CD14-positive monocyte (primary cell): ENCODE results near the gene CSMD2. TPM values are rescaled to one million over a fixed set of nuclear protein-coding genes. Genes with fewer than 3 reads are reported as not detected.

Experiments
- DNase-seq, 3 donors: peaks; one replicate each; pipeline ENCODE4 v3.0.0-alpha.2; 2011 to 2022
- H2AFZ ChIP-seq: 2 replicates; pipeline ENCODE4 v1.6.0; 2012; ENCODE audit warnings: mild to moderate bottlenecking, low read depth, low read length, inconsistent platforms; ENCODE audit not compliant: insufficient read depth, poor library complexity, severe bottlenecking
- H3K27ac ChIP-seq, 2 donors: 1 replicate in 1 of 2; 2 replicates in 1 of 2; pipeline ENCODE4 v1.5.1; 2012 to 2013; ENCODE audit warnings: low read length in 2 of 2, control low read depth in 1 of 2, inconsistent platforms in 1 of 2, low read depth in 1 of 2, mild to moderate bottlenecking in 1 of 2
- H3K27me3 ChIP-seq, 2 donors: one replicate each; pipeline versions ENCODE4 v1.6.0 to v1.6.1; 2011 to 2013; ENCODE audit warnings: low read length in 2 of 2; ENCODE audit not compliant: control insufficient read depth in 2 of 2, insufficient read depth in 2 of 2
- H3K36me3 ChIP-seq, 2 donors: replicated peaks in 1 of 2; 1 replicate in 1 of 2; 2 replicates in 1 of 2; pipeline versions ENCODE4 v1.5.1 to v1.6.1; 2012 to 2013; ENCODE audit warnings: low read length in 2 of 2, control low read depth in 1 of 2, inconsistent platforms in 1 of 2, mild to moderate bottlenecking in 1 of 2; ENCODE audit not compliant: insufficient read depth in 2 of 2, control insufficient read depth in 1 of 2
- H3K4me1 ChIP-seq, 2 donors: 1 replicate in 1 of 2; 2 replicates in 1 of 2; pipeline versions ENCODE4 v1.5.1 to v1.6.1; 2012 to 2013; ENCODE audit warnings: low read length in 2 of 2, control low read depth in 1 of 2, inconsistent platforms in 1 of 2, mild to moderate bottlenecking in 1 of 2, moderate library complexity in 1 of 2; ENCODE audit not compliant: insufficient read depth in 2 of 2, control insufficient read depth in 1 of 2
- H3K4me2 ChIP-seq: replicated peaks from 2 replicates; pipeline ENCODE3; 2012; ENCODE audit warnings: low read length, moderate library complexity, mild to moderate bottlenecking; ENCODE audit not compliant: poor library complexity, severe bottlenecking; ENCODE audit errors: extremely low read depth
- H3K4me3 ChIP-seq, 3 experiments: fragments of 200-600 bp in 1 of 3; sonication (generic) in 1 of 3; replicated peaks in 1 of 3; 1 replicate in 2 of 3; 2 replicates in 1 of 3; pipeline ENCODE4 v1.5.1; 2011 to 2013; ENCODE audit warnings: low read length in 3 of 3, mild to moderate bottlenecking in 3 of 3, control low read depth in 2 of 3, low read depth in 2 of 3, inconsistent platforms in 1 of 3, moderate library complexity in 1 of 3
- H3K79me2 ChIP-seq: 2 replicates; pipeline ENCODE4 v1.6.0; 2012; ENCODE audit warnings: mild to moderate bottlenecking, control low read depth, inconsistent platforms, low read length, moderate library complexity; ENCODE audit not compliant: insufficient read depth
- H3K9ac ChIP-seq: 2 replicates; pipeline ENCODE4 v1.6.0; 2017; ENCODE audit warnings: low read length, mild to moderate bottlenecking; ENCODE audit not compliant: insufficient read depth, poor library complexity, severe bottlenecking
- H3K9me3 ChIP-seq, 2 donors: replicated peaks in 1 of 2; 1 replicate in 1 of 2; 2 replicates in 1 of 2; pipeline versions ENCODE4 v1.5.1 to v1.6.1; 2012 to 2013; ENCODE audit warnings: low read length in 2 of 2, control low read depth in 1 of 2; ENCODE audit not compliant: control insufficient read depth in 1 of 2, insufficient read depth in 1 of 2
- H4K20me1 ChIP-seq: 2 replicates; pipeline ENCODE4 v1.6.0; 2012; ENCODE audit warnings: mild to moderate bottlenecking, low read length, control low read depth, moderate library complexity; ENCODE audit not compliant: insufficient read depth
- H3K27ac Mint-ChIP-seq, 7 donors: one replicate each; pipeline ENCODE4 v1.8.0; 2020; ENCODE audit warnings: mild to moderate bottlenecking in 7 of 7, mixed read lengths in 7 of 7, moderate library complexity in 6 of 7, inconsistent platforms in 2 of 7
- H3K27me3 Mint-ChIP-seq, 3 donors: one replicate each; pipeline ENCODE4 v1.8.0; 2021 to 2022; ENCODE audit warnings: low read depth in 3 of 3, mild to moderate bottlenecking in 3 of 3, mixed read lengths in 3 of 3, moderate library complexity in 3 of 3, inconsistent platforms in 1 of 3
- H3K36me3 Mint-ChIP-seq, 2 donors: one replicate each; pipeline ENCODE4 v1.8.0; 2020; ENCODE audit warnings: mixed read lengths in 2 of 2, inconsistent platforms in 1 of 2, mild to moderate bottlenecking in 1 of 2
- H3K4me1 Mint-ChIP-seq: one replicate; pipeline ENCODE4 v1.8.0; 2020; ENCODE audit warnings: mild to moderate bottlenecking, mixed read lengths
- H3K4me3 Mint-ChIP-seq, 2 donors: one replicate each; pipeline ENCODE4 v1.8.0; 2020; ENCODE audit warnings: mild to moderate bottlenecking in 2 of 2, mixed read lengths in 2 of 2, moderate library complexity in 1 of 2
- H3K9me3 Mint-ChIP-seq, 7 donors: one replicate each; pipeline ENCODE4 v1.8.0; 2020 to 2022; ENCODE audit warnings: mixed read lengths in 7 of 7, mild to moderate bottlenecking in 6 of 7, moderate library complexity in 6 of 7, inconsistent platforms in 2 of 7
- CTCF ChIP-seq: fragments of 200-600 bp; IDR thresholded peaks from one replicate; pipeline ENCODE4 v1.8.0; 2022; ENCODE audit warnings: antibody characterized with exemption, mild to moderate bottlenecking
- WGBS: methylation state at CpG from one replicate; pipeline ENCODE4 v1.1.5; 2013; ENCODE audit warnings: missing lambda C conversion rate; ENCODE audit not compliant: insufficient coverage; 5-methylcytosine and 5-hydroxymethylcytosine counted together
- intact Hi-C, 2 donors: fragments of 100-400 bp; cut with micrococcal nuclease; formaldehyde crosslinking; loops; one replicate each; pipeline versions ENCODE4 v1.15.0 to v1.15.1; 2023
- polyA plus RNA-seq, 3 donors: library from polyadenylated mRNA; depleted of rRNA in 1 of 3; unstranded in 2 of 3; stranded (reverse) in 1 of 3; fragments of 300-500 nt in 2 of 3; fragments of >200 nt in 1 of 3; fragmentation: Illumina TruSeq in 2 of 3; gene quantifications; 1 replicate in 2 of 3; 2 replicates in 1 of 3; pipeline ENCODE4 v1.2.3, GENCODE V29; 2012 to 2021

Gene CSMD2
- polyA plus RNA-seq, 3 donors, result 0.04 TPM; not detected in 2

GRCh38 chr1:33636209-33636608 lies 528.8 kb downstream of the CSMD2 start:
- H3K4me3 ChIP-seq, result no peak overlapping the region
- no peaks in the 10 kb centered on the region for H3K36me3 ChIP-seq
- H4K20me1 ChIP-seq, result no peaks in the 10 kb centered on the region
- Mint-ChIP-seq H3K9me3 (no peaks in the 10 kb centered on the region), H3K27me3 (peaks cover 5 to 18% (median 12%) of the 10 kb centered on the region in 3 donors), H3K36me3 (no peaks in the 10 kb centered on the region), H3K4me3 (no peak overlapping the region), H3K27ac (no peak overlapping the region), H3K4me1 (peaks cover 2% of the 10 kb centered on the region)
- 95% methylated on average over 10 of the region's 14 CpGs for WGBS
- intact Hi-C loops, result loop anchor here (5.0 to 10.0 kb wide), 2 partner anchors 1106 to 1109 kb away; no protein-coding TSS in a partner anchor
- H3K27ac ChIP-seq, result no peak overlapping the region
- no peak overlapping the region for H3K9ac ChIP-seq
- TF ChIP-seq CTCF, result no peak
- H2AFZ ChIP-seq, result no peak overlapping the region
- H3K79me2 ChIP-seq, result no peaks in the 10 kb centered on the region
- H3K4me1 ChIP-seq, result no peaks in the 10 kb centered on the region
- peaks cover 0 to 7% of the 10 kb centered on the region in 2 donors for H3K27me3 ChIP-seq
- no peaks in the 10 kb centered on the region for H3K9me3 ChIP-seq
- DNase-seq, result no peak
- no peak overlapping the region for H3K4me2 ChIP-seq

- Mint-ChIP-seq H3K4me1 (peaks cover 2% of the 10 kb centered on the region), H3K4me3 (no peak overlapping the region), H3K36me3 (no peaks in the 10 kb centered on the region), H3K27ac (no peak overlapping the region), H3K27me3 (peaks cover 5 to 18% (median 12%) of the 10 kb centered on the region in 3 donors), H3K9me3 (no peaks in the 10 kb centered on the region)
- Histone ChIP-seq H3K27ac (no peak overlapping the region), H3K36me3 (no peaks in the 10 kb centered on the region), H3K4me2 (no peak overlapping the region), H3K9ac (no peak overlapping the region), H4K20me1 (no peaks in the 10 kb centered on the region), H3K9me3 (no peaks in the 10 kb centered on the region), H3K27me3 (peaks cover 0 to 7% of the 10 kb centered on the region in 2 donors), H3K79me2 (no peaks in the 10 kb centered on the region), H3K4me1 (no peaks in the 10 kb centered on the region), H2AFZ (no peak overlapping the region), H3K4me3 (no peak overlapping the region)
- 84% methylated on average over 3 of the region's 7 CpGs for WGBS
- intact Hi-C loops, result loop anchor here (5.0 to 10.0 kb wide), 2 partner anchors 1107 to 1109 kb away; no protein-coding TSS in a partner anchor
- no peak for TF ChIP-seq CTCF
- no peak for DNase-seq
Observed at GRCh38 chr1:33635336-33636012, 529.6 kb downstream of the CSMD2 start.
